ENCODE measurements around the gene TRIM40. TPM values are rescaled to one million over a fixed set of nuclear protein-coding genes. Genes with fewer than 3 reads are reported as not detected.

The TRIM40 gene
- total and polyA plus RNA-seq, 2 of the 13 experiments (the other 11 are each of a cell fraction or from before 2014, with no cell fraction given) = 0.58 TPM; not detected in 1

DNA sequence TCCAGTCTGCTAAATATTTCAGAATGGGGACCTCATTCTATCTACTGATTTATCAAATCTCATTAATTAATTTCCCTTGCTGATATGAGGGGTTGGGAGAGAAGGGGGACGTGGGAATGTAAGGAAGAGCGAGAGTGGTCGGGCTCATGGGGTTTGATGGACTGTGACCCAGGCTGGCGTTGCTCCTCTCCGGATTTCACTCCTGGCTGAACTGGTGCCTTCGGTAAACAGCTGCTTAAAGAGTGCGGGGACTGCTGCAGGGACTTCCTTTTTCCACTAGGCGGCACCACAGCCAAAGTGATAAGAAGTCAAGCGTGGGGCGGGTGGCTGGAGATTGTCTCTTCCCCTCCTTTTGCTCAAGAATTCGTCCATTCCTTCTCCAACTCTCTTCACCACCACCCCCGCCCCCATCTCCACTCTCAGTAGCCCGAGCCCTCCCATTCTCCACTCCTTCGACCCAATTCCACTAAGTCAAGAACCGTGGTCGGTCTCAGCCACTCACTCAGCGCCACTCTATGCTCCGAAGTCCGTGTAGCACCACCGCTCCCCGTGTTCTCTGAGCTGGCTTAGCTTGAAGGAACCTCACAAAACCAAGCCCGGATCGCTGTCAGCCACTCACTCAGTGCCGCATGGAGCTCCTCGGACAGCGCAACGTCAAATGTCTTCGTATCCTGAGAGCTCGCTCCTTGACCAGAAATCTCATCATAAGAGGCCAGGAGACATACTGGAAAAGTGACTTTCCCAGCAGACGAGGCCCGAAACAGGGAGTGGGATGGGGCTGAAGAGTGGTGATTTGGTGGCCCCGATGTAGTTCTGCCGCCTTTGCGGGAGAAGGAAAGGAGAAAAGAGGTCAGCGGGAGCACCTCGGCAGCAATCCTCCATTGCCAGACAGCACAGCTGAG is 32.7 kb upstream of the TRIM40 start (continued):
- TF ChIP-seq USF2 (IDR thresholded peaks at IDR 0.05; ENCODE audit: low read depth, low read length) (0 out of 2 replicates have a peak, but pooled peaks have one; percentile 1), USF2 (CRISPR knock-in tag; IDR thresholded peaks at IDR 0.05; ENCODE audit: borderline replicate concordance) (no peak), SIX4 (CRISPR knock-in tag; IDR thresholded peaks at IDR 0.05) (no peak), ZNF263 (CRISPR knock-in tag; IDR thresholded peaks at IDR 0.05) (peak; percentile 73), ZNF350 (CRISPR knock-in tag; IDR thresholded peaks at IDR 0.05; ENCODE audit: borderline replicate concordance, low read depth) (peak; percentile 87; the same call in 1 of the 2 replicates), EHMT2 (IDR thresholded peaks at IDR 0.05; ENCODE audit: borderline replicate concordance, low read depth, low read length) (no peak), ZNF224 (CRISPR knock-in tag; IDR thresholded peaks at IDR 0.05) (no peak), ZNF276 (CRISPR knock-in tag; IDR thresholded peaks at IDR 0.05; ENCODE audit: low read depth) (peak; percentile 81; the same call in 1 of the 2 replicates), MAX (IDR thresholded peaks at IDR 0.05) (peak; percentile 27; the same call in 1 of the 2 replicates), ZNF207 (IDR thresholded peaks at IDR 0.05; ENCODE audit: borderline replicate concordance) (no peak), ZFYVE20 (CRISPR knock-in tag; IDR thresholded peaks at IDR 0.05; ENCODE audit: borderline replicate concordance, low read depth) (no peak)
- TF ChIP-seq, protein P1, sequence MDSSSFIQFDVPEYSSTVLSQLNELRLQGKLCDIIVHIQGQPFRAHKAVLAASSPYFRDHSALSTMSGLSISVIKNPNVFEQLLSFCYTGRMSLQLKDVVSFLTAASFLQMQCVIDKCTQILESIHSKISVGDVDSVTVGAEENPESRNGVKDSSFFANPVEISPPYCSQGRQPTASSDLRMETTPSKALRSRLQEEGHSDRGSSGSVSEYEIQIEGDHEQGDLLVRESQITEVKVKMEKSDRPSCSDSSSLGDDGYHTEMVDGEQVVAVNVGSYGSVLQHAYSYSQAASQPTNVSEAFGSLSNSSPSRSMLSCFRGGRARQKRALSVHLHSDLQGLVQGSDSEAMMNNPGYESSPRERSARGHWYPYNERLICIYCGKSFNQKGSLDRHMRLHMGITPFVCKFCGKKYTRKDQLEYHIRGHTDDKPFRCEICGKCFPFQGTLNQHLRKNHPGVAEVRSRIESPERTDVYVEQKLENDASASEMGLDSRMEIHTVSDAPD (CRISPR knock-in tag; IDR thresholded peaks at IDR 0.05) = 0 out of 2 replicates have a peak, but pooled peaks have one; percentile 66
- TF ChIP-seq, protein P2, sequence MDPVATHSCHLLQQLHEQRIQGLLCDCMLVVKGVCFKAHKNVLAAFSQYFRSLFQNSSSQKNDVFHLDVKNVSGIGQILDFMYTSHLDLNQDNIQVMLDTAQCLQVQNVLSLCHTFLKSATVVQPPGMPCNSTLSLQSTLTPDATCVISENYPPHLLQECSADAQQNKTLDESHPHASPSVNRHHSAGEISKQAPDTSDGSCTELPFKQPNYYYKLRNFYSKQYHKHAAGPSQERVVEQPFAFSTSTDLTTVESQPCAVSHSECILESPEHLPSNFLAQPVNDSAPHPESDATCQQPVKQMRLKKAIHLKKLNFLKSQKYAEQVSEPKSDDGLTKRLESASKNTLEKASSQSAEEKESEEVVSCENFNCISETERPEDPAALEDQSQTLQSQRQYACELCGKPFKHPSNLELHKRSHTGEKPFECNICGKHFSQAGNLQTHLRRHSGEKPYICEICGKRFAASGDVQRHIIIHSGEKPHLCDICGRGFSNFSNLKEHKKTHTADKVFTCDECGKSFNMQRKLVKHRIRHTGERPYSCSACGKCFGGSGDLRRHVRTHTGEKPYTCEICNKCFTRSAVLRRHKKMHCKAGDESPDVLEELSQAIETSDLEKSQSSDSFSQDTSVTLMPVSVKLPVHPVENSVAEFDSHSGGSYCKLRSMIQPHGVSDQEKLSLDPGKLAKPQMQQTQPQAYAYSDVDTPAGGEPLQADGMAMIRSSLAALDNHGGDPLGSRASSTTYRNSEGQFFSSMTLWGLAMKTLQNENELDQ (CRISPR knock-in tag; IDR thresholded peaks at IDR 0.05; ENCODE audit: borderline replicate concordance) = no peak
- TF ChIP-seq, protein P3, sequence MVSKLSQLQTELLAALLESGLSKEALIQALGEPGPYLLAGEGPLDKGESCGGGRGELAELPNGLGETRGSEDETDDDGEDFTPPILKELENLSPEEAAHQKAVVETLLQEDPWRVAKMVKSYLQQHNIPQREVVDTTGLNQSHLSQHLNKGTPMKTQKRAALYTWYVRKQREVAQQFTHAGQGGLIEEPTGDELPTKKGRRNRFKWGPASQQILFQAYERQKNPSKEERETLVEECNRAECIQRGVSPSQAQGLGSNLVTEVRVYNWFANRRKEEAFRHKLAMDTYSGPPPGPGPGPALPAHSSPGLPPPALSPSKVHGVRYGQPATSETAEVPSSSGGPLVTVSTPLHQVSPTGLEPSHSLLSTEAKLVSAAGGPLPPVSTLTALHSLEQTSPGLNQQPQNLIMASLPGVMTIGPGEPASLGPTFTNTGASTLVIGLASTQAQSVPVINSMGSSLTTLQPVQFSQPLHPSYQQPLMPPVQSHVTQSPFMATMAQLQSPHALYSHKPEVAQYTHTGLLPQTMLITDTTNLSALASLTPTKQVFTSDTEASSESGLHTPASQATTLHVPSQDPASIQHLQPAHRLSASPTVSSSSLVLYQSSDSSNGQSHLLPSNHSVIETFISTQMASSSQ (IDR thresholded peaks at IDR 0.05; ENCODE audit: low read depth) = no peak
- TF ChIP-seq, protein P3 (CRISPR knock-in tag; IDR thresholded peaks at IDR 0.05; ENCODE audit: borderline replicate concordance) = no peak

Data from HepG2 (cell line).